GM12873 (cell line): ENCODE data around the gene WDFY2.

ENCODE experiments used
- TF ChIP-seq, protein P1 (sequence below): IDR thresholded peaks from 2 replicates; pipeline ENCODE4 v1.5.1; 2012; ENCODE audit warnings: low read depth, mild to moderate bottlenecking, moderate library complexity, low read length, control low read depth; ENCODE audit not compliant: insufficient read depth; ENCODE audit errors: missing control alignments

WDFY2 gene

GRCh38 chr13:51742611-51743010 is 158.3 kb downstream of the WDFY2 start:
- TF ChIP-seq, protein P1, sequence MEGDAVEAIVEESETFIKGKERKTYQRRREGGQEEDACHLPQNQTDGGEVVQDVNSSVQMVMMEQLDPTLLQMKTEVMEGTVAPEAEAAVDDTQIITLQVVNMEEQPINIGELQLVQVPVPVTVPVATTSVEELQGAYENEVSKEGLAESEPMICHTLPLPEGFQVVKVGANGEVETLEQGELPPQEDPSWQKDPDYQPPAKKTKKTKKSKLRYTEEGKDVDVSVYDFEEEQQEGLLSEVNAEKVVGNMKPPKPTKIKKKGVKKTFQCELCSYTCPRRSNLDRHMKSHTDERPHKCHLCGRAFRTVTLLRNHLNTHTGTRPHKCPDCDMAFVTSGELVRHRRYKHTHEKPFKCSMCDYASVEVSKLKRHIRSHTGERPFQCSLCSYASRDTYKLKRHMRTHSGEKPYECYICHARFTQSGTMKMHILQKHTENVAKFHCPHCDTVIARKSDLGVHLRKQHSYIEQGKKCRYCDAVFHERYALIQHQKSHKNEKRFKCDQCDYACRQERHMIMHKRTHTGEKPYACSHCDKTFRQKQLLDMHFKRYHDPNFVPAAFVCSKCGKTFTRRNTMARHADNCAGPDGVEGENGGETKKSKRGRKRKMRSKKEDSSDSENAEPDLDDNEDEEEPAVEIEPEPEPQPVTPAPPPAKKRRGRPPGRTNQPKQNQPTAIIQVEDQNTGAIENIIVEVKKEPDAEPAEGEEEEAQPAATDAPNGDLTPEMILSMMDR = no peak

DNA sequence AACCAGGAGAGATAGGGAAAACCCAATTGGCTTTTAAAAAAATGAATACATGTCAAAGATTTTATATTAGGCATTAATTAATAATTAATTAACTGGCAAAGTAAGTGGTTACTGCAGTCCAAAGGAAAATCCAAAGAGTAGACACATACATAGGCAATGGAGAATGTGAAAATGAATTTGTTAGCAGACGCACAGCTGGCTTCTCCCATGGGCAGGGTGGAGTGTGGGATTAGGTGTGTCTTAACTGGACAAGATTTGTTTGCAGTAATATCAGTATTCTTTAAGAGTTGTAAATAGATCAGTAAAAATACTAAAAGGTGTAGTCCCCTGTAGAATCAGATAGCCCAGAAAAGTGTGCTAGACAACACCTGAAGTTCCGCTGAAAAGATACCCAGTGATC is 161.0 kb downstream of the WDFY2 start:
- TF ChIP-seq, protein P1 = no peak

- TF ChIP-seq, protein P1 = no peak
These were observed 162.5 kb downstream of the WDFY2 start for GRCh38 chr13:51746802-51747201.

- TF ChIP-seq, protein P1 = no peak
These were observed 163.5 kb downstream of the WDFY2 start for GRCh38 chr13:51747438-51748434.

DNA sequence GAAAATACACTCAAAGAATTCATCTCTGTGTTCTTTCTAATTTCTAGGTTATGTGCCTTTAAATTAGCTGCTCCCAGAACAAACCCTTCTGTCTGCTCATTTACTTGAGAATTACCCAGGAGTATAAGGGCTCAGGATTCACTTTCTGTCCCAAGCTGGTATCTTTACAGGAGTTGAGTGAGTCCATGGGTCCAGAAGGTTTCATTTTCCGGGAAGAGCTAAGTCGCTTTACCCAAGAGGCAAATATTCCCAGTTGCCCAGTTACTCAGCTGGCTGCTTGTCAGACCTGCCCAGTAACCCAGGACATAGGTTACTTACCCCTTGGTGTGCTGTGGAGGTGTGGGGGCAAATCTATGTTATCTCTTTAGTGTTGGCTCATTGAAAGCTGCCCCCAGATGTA is 172.4 kb downstream of the WDFY2 start:
- TF ChIP-seq, protein P1 = no peak

- TF ChIP-seq, protein P1 = no peak
These were observed 174.4 kb downstream of the WDFY2 start for GRCh38 chr13:51758691-51759090.

GRCh38 chr13:51759240-51759639 is 175.0 kb downstream of the WDFY2 start:
- TF ChIP-seq, protein P1 = no peak
